ENCODE measurements around the gene DHX16. TPM values are rescaled to one million over a fixed set of nuclear protein-coding genes. Genes with fewer than 3 reads are reported as not detected.

Gene DHX16
- total RNA-seq, 1 donor from 2014 or later, result 21.6 TPM

GRCh38 chr6:30615219-30615957 lies 57.4 kb downstream of the DHX16 start:
- intact Hi-C loops (cut with DNase I), result loop anchor here (5.0 kb wide), 3 partner anchors 58 to 927 kb away; partner anchors contain the start of genes DDX39B, GNL1, PPP1R18 and PRR3
- no peak for DNase-seq (ENCODE audit: low spot score)

- peak; percentile 90 for DNase-seq (ENCODE audit: low spot score)
- intact Hi-C loops (cut with DNase I), result loop anchor here (5.0 kb wide), 3 partner anchors 58 to 927 kb away; partner anchors contain the start of genes DDX39B, GNL1, PPP1R18 and PRR3
Observed at GRCh38 chr6:30614843-30615218, 58.0 kb downstream of the DHX16 start.

GRCh38 chr6:30614044-30614842 lies 58.6 kb downstream of the DHX16 start:
- DNase-seq (ENCODE audit: low spot score), result no peak
- intact Hi-C loops (cut with DNase I), result no loop called here

GRCh38 chr6:30613251-30614043 lies 59.4 kb downstream of the DHX16 start:
- intact Hi-C loops (cut with DNase I), result no loop called here
- DNase-seq (ENCODE audit: low spot score), result no peak

GRCh38 chr6:30612687-30613248 lies 60.0 kb downstream of the DHX16 start:
- intact Hi-C loops (cut with DNase I), result no loop called here
- no peak for DNase-seq (ENCODE audit: low spot score)

- DNase-seq (ENCODE audit: low spot score), result no peak
- intact Hi-C loops (cut with DNase I), result no loop called here
Observed at GRCh38 chr6:30612213-30612612, 60.6 kb downstream of the DHX16 start.

GRCh38 chr6:30611856-30612194 lies 61.0 kb downstream of the DHX16 start:
- no peak for DNase-seq (ENCODE audit: low spot score)
- intact Hi-C loops (cut with DNase I), result no loop called here

GRCh38 chr6:30611150-30611855 lies 61.5 kb downstream of the DHX16 start:
- no peak for DNase-seq (ENCODE audit: low spot score)
- intact Hi-C loops (cut with DNase I), result no loop called here

- no peak for DNase-seq (ENCODE audit: low spot score)
- intact Hi-C loops (cut with DNase I), result no loop called here
Observed at GRCh38 chr6:30610065-30610464, 62.7 kb downstream of the DHX16 start.

GRCh38 chr6:30603961-30604360 lies 68.8 kb downstream of the DHX16 start:
- intact Hi-C loops (cut with DNase I), result loop anchor here (5.0 kb wide), 1 partner anchor 122 kb away; no protein-coding TSS in a partner anchor
- no peak for DNase-seq (ENCODE audit: low spot score)

Other genes with a start within 250 kb of the DHX16 start
- gene HLA-E, start 183.5 kb downstream of the DHX16 start, total RNA-seq, result 126 TPM
- 19.6 TPM for gene GNL1, start 116.5 kb downstream of the DHX16 start, total RNA-seq
- gene PRR3, start 115.7 kb downstream of the DHX16 start, total RNA-seq, result 3.2 TPM
- 44.2 TPM for gene ABCF1, start 101.6 kb downstream of the DHX16 start, total RNA-seq
- 30.0 TPM for gene PPP1R10, start 55.8 kb downstream of the DHX16 start, total RNA-seq
- 96.1 TPM for gene MRPS18B, start 55.2 kb downstream of the DHX16 start, total RNA-seq
- gene ATAT1, start 46.1 kb downstream of the DHX16 start, total RNA-seq, result 4.3 TPM
- 49.1 TPM for gene C6orf136, start 25.9 kb downstream of the DHX16 start, total RNA-seq
- gene PPP1R18, start 13.6 kb upstream of the DHX16 start, total RNA-seq, result 37.7 TPM
- gene NRM, start 18.0 kb upstream of the DHX16 start, total RNA-seq, result 4.3 TPM
- gene MDC1, start 44.3 kb upstream of the DHX16 start, total RNA-seq, result 23.1 TPM
- 215 TPM for gene TUBB, start 47.3 kb upstream of the DHX16 start, total RNA-seq
- 251 TPM for gene FLOT1, start 69.7 kb upstream of the DHX16 start, total RNA-seq
- gene IER3, start 71.5 kb upstream of the DHX16 start, total RNA-seq, result 285 TPM
- gene DDR1, start 211.5 kb upstream of the DHX16 start, total RNA-seq, result 61.4 TPM
- 16.0 TPM for gene GTF2H4, start 235.2 kb upstream of the DHX16 start, total RNA-seq
- 24.7 TPM for gene VARS2, start 241.2 kb upstream of the DHX16 start, total RNA-seq